K562 (cell line): ENCODE data around the gene HIVEP2. TPM values are rescaled to one million over a fixed set of nuclear protein-coding genes. Genes with fewer than 3 reads are reported as not detected.

ENCODE experiments used
- ATAC-seq: fragments of 200-7000 bp; cut with Tn5 transposase; 3 replicates; pipeline ENCODE4 v1.9.1; 2020; ENCODE audit warnings: moderate library complexity
- BruUV-seq: library from RNA; stranded (reverse); fragments of 400-500 nt; replicated peaks from 2 replicates; lab custom pipeline; 2021; lab: Mats Ljungman, UMichigan
- CTCF ChIA-PET: fragments of 300-600 bp; formaldehyde crosslinking; extraction: SDS; loops from one replicate; lab custom pipeline; 2021; ENCODE audit warnings: low intra/inter-chr PET ratio; lab: Yijun Ruan, JAX
- POLR2A ChIA-PET: fragments of 300-600, 350-650 bp; sonication (Branson Sonifier 250); formaldehyde crosslinking; extraction: SDS; loops from one replicate; lab custom pipeline; 2021; ENCODE audit warnings: antibody characterized with exemption, inconsistent platforms; lab: Yijun Ruan, JAX
- DNase-seq, 4 experiments: peaks; one replicate each; pipeline versions ENCODE4 v3.0.0 to v3.0.0-alpha.2; 2011 to 2018; ENCODE audit warnings: low spot score in 3 of 4, mixed read lengths in 3 of 4; ENCODE audit errors: extremely low read depth in 1 of 4
- FAIRE-seq: peaks from 2 replicates; lab custom pipeline; 2011; peaks lifted over from hg19 to GRCh38; lab: Jason Lieb, UNC
- H2AFZ ChIP-seq: 2 replicates; pipeline ENCODE4 v1.6.0; 2011; ENCODE audit warnings: low read depth, low read length, control low read depth, inconsistent platforms
- H3K27ac ChIP-seq: fragments of 200-600 bp; 3 replicates; pipeline ENCODE4 v1.8.0; 2011; ENCODE audit warnings: low read depth, mild to moderate bottlenecking, control low read depth, inconsistent platforms, low read length, moderate library complexity, mixed read lengths; ENCODE audit errors: extremely low read depth
- H3K27me3 ChIP-seq, 2 experiments: fragments of 300-600 bp in 1 of 2; 2 replicates in 1 of 2; 3 replicates in 1 of 2; pipeline versions ENCODE4 v1.6.0 to v1.8.0; 2011; ENCODE audit warnings: inconsistent platforms in 2 of 2, low read length in 2 of 2, mild to moderate bottlenecking in 1 of 2, mixed read lengths in 1 of 2, moderate library complexity in 1 of 2; ENCODE audit not compliant: control insufficient read depth in 2 of 2, insufficient read depth in 2 of 2
- H3K36me3 ChIP-seq: fragments of 300-600 bp; 3 replicates; pipeline ENCODE4 v1.8.0; 2011; ENCODE audit warnings: mild to moderate bottlenecking, low read length, inconsistent platforms; ENCODE audit not compliant: control insufficient read depth, insufficient read depth
- H3K4me1 ChIP-seq, 2 experiments: fragments of 200-600 bp in 1 of 2; replicated peaks in 1 of 2; 2 replicates in 1 of 2; 3 replicates in 1 of 2; pipeline versions ENCODE4 v1.5.1 to v1.8.0; 2011; ENCODE audit warnings: inconsistent platforms in 2 of 2, low read length in 2 of 2, mild to moderate bottlenecking in 1 of 2, mixed read lengths in 1 of 2, moderate library complexity in 1 of 2; ENCODE audit not compliant: control insufficient read depth in 2 of 2, insufficient read depth in 2 of 2
- H3K4me2 ChIP-seq: 2 replicates; pipeline ENCODE4 v1.6.1; 2011; ENCODE audit warnings: low read length, control low read depth, inconsistent platforms, mixed read lengths; ENCODE audit not compliant: insufficient read depth
- H3K4me3 ChIP-seq: fragments of 200-600 bp; sonication (generic), shearing (Covaris generic); 2 replicates; pipeline ENCODE4 v1.5.1; 2016; ENCODE audit warnings: control low read depth, inconsistent platforms
- H3K79me2 ChIP-seq: fragments of 200-600 bp; 3 replicates; pipeline ENCODE4 v1.8.0; 2011; ENCODE audit warnings: low read length, inconsistent platforms; ENCODE audit not compliant: control insufficient read depth, insufficient read depth
- H3K9ac ChIP-seq, 2 experiments: 2 replicates each; pipeline versions ENCODE4 v1.6.0 to v1.6.1; 2011; ENCODE audit warnings: low read depth in 2 of 2, low read length in 2 of 2, control low read depth in 1 of 2, inconsistent platforms in 1 of 2, mild to moderate bottlenecking in 1 of 2, mixed read lengths in 1 of 2; ENCODE audit not compliant: insufficient read depth in 1 of 2
- H3K9me1 ChIP-seq: one replicate; pipeline ENCODE4 v1.6.0; 2011; ENCODE audit warnings: inconsistent platforms, mild to moderate bottlenecking, low read length, moderate library complexity; ENCODE audit not compliant: control insufficient read depth, insufficient read depth
- H3K9me3 ChIP-seq: replicated peaks from 2 replicates; pipeline ENCODE4 v1.5.1; 2011; ENCODE audit warnings: low read depth, low read length, inconsistent platforms; ENCODE audit not compliant: control insufficient read depth, insufficient read depth
- H4K20me1 ChIP-seq: replicated peaks from 2 replicates; pipeline ENCODE4 v1.6.1; 2011; ENCODE audit warnings: low read length, inconsistent platforms, mixed read lengths; ENCODE audit not compliant: control insufficient read depth, insufficient read depth
- CHD4 ChIP-seq: fragments of 200-600 bp; sonication (generic); IDR thresholded peaks from 3 replicates; pipeline ENCODE4 v1.6.1; 2012; ENCODE audit warnings: low read depth, mild to moderate bottlenecking, mixed read lengths, low read length, inconsistent platforms; ENCODE audit not compliant: insufficient read depth, insufficient replicate concordance, poor library complexity, severe bottlenecking
- ELF4 ChIP-seq: fragments of 450-650 bp; formaldehyde crosslinking; IDR thresholded peaks from 2 replicates; pipeline ENCODE4 v1.4.0; 2022; ENCODE audit warnings: missing genetic modification characterization
- NR3C1 ChIP-seq: sonication (generic); formaldehyde crosslinking; IDR thresholded peaks from 2 replicates; pipeline ENCODE4 v1.8.1; 2022; ENCODE audit warnings: missing genetic modification reagents
- RB1 ChIP-seq: fragments of 450-650 bp; IDR thresholded peaks from 2 replicates; pipeline ENCODE4 v1.6.1; 2017; ENCODE audit warnings: low read depth, mild to moderate bottlenecking
- WGBS: fragments of 100-300 bp; shearing (Covaris generic); methylation state at CpG from one replicate; pipeline ENCODE4 v1.1.6; 2016; ENCODE audit warnings: low coverage, mixed read lengths; ENCODE audit not compliant: insufficient coverage; ENCODE audit errors: missing lambda C conversion rate; 5-methylcytosine and 5-hydroxymethylcytosine counted together
- in situ Hi-C: fragments of 300-500 bp; cut with MboI; formaldehyde crosslinking; loops from 4 replicates; pipeline ENCODE4 v1.15.0; 2018; ENCODE audit warnings: inconsistent platforms, mixed read lengths
- intact Hi-C: fragments of 100-400 bp; cut with micrococcal nuclease; formaldehyde crosslinking; loops from 2 replicates; pipeline ENCODE4 v1.14.2; 2022
- polyA plus RNA-seq, 8 experiments: library from polyadenylated mRNA; depleted of rRNA in 4 of 8; stranded (reverse) in 5 of 8; unstranded in 3 of 8; fragments of >200 nt; fragmentation: Nextera tagmentation in 2 of 8; fragmentation: Illumina TruSeq in 1 of 8; extraction: Ambion mirVana in 2 of 8; extraction: Trizol in 1 of 8; gene quantifications; 2 replicates each; pipeline versions ENCODE4 v1.2.1 to v1.2.3, GENCODE V29; 2011 to 2014; ENCODE audit warnings: inconsistent platforms in 1 of 8, missing spikeins in 1 of 8
- total RNA-seq, 7 experiments: library from RNA; depleted of rRNA in 6 of 7; stranded (reverse); fragments of >200 nt in 6 of 7; fragmentation: Illumina TruSeq in 2 of 7; extraction: Trizol in 2 of 7; gene quantifications; 2 replicates each; pipeline versions ENCODE4 v1.2.1 to v1.2.3, GENCODE V29; 2011 to 2021; ENCODE audit warnings: low replicate concordance in 1 of 7
- TF ChIP-seq, protein P1 (sequence below): IDR thresholded peaks from 3 replicates; pipeline ENCODE4 v1.6.1; 2011; ENCODE audit warnings: borderline replicate concordance, mild to moderate bottlenecking, moderate library complexity; ENCODE audit not compliant: insufficient read length; ENCODE audit errors: extremely low read depth
- TF ChIP-seq, protein P2 (sequence below): fragments of 450-650 bp; conservative IDR thresholded peaks from 2 replicates; pipeline ENCODE4 v1.6.1; 2016; ENCODE audit warnings: missing genetic modification characterization, low read depth, mild to moderate bottlenecking, control low read depth, missing compliant biosample characterization
- TF ChIP-seq, protein P3 (sequence below), 2 experiments: fragments of 450-650 bp in 1 of 2; sonication (generic) in 1 of 2; formaldehyde crosslinking in 1 of 2; IDR thresholded peaks; 2 replicates each; pipeline versions ENCODE4 v1.7.1 to v1.9.0; 2016 to 2022; ENCODE audit warnings: inconsistent platforms in 1 of 2, mild to moderate bottlenecking in 1 of 2, missing genetic modification reagents in 1 of 2

Gene HIVEP2
- total and polyA plus RNA-seq, 9 of the 15 experiments (the other 6 are each of a cell fraction or from before 2014, with no cell fraction given), result under 0.01 to 1.2 (median 0.31) TPM

DNA sequence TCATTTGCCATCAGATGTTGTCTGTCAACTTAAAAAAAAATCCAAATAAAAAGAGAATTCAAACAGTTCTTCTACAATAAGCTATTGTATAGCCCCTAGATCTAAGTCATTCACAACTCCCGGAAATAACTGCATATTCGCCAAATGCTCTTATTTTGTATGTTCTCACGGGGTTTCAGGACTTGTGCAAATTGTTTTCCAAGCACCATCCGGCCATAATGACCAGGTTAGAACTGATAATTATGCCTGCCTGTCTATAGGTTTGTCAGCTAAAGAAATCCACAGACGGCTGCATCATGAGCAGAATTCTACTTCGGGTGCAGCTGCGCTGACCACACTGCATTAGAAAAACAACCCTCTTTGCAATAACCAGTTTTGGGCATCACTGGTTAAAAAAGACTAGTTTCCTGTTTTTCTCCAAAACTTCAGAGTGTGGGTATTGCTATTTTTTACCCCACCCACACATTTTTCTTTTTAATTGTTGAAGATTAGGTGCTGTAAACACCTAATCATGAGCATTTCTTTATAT, 87.7 kb downstream of the HIVEP2 start:
- in situ Hi-C loops, result no loop called here
- POLR2A ChIA-PET, result no interaction called here
- no peaks in the 10 kb centered on the region for H4K20me1 ChIP-seq
- H3K9ac ChIP-seq, result no peak overlapping the region
- 2% methylated on average over 7 of the region's 7 CpGs for WGBS
- H3K27me3 ChIP-seq, result peaks cover 5 to 8% of the 10 kb centered on the region in 2 experiments; a peak in 3 of 5 replicates
- DNase-seq (no peak), ATAC-seq (no peak), FAIRE-seq (no peak)
- H3K36me3 ChIP-seq, result no peaks in the 10 kb centered on the region
- no TSS peak for BruUV-seq
- no peak overlapping the region for H3K27ac ChIP-seq
- H3K79me2 ChIP-seq, result no peaks in the 10 kb centered on the region
- H3K9me1 ChIP-seq, result no peaks in the 10 kb centered on the region
- intact Hi-C loops, result no loop called here
- no peak overlapping the region for H2AFZ ChIP-seq
- no peaks in the 10 kb centered on the region for H3K9me3 ChIP-seq
- no peak overlapping the region for H3K4me2 ChIP-seq
- no peak overlapping the region for H3K4me3 ChIP-seq
- no peaks in the 10 kb centered on the region for H3K4me1 ChIP-seq
- CTCF ChIA-PET, result no interaction called here
- TF ChIP-seq ELF4 (CRISPR knock-in tag), result no peak
- no peak for TF ChIP-seq RB1
- TF ChIP-seq CHD4, result no peak
- TF ChIP-seq, protein P1, sequence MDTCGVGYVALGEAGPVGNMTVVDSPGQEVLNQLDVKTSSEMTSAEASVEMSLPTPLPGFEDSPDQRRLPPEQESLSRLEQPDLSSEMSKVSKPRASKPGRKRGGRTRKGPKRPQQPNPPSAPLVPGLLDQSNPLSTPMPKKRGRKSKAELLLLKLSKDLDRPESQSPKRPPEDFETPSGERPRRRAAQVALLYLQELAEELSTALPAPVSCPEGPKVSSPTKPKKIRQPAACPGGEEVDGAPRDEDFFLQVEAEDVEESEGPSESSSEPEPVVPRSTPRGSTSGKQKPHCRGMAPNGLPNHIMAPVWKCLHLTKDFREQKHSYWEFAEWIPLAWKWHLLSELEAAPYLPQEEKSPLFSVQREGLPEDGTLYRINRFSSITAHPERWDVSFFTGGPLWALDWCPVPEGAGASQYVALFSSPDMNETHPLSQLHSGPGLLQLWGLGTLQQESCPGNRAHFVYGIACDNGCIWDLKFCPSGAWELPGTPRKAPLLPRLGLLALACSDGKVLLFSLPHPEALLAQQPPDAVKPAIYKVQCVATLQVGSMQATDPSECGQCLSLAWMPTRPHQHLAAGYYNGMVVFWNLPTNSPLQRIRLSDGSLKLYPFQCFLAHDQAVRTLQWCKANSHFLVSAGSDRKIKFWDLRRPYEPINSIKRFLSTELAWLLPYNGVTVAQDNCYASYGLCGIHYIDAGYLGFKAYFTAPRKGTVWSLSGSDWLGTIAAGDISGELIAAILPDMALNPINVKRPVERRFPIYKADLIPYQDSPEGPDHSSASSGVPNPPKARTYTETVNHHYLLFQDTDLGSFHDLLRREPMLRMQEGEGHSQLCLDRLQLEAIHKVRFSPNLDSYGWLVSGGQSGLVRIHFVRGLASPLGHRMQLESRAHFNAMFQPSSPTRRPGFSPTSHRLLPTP, result no peak
- TF ChIP-seq, protein P2, sequence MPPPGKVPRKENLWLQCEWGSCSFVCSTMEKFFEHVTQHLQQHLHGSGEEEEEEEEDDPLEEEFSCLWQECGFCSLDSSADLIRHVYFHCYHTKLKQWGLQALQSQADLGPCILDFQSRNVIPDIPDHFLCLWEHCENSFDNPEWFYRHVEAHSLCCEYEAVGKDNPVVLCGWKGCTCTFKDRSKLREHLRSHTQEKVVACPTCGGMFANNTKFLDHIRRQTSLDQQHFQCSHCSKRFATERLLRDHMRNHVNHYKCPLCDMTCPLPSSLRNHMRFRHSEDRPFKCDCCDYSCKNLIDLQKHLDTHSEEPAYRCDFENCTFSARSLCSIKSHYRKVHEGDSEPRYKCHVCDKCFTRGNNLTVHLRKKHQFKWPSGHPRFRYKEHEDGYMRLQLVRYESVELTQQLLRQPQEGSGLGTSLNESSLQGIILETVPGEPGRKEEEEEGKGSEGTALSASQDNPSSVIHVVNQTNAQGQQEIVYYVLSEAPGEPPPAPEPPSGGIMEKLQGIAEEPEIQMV (tag), result no peak
- no peak for TF ChIP-seq NR3C1 (CRISPR knock-in tag)
- TF ChIP-seq, protein P3, sequence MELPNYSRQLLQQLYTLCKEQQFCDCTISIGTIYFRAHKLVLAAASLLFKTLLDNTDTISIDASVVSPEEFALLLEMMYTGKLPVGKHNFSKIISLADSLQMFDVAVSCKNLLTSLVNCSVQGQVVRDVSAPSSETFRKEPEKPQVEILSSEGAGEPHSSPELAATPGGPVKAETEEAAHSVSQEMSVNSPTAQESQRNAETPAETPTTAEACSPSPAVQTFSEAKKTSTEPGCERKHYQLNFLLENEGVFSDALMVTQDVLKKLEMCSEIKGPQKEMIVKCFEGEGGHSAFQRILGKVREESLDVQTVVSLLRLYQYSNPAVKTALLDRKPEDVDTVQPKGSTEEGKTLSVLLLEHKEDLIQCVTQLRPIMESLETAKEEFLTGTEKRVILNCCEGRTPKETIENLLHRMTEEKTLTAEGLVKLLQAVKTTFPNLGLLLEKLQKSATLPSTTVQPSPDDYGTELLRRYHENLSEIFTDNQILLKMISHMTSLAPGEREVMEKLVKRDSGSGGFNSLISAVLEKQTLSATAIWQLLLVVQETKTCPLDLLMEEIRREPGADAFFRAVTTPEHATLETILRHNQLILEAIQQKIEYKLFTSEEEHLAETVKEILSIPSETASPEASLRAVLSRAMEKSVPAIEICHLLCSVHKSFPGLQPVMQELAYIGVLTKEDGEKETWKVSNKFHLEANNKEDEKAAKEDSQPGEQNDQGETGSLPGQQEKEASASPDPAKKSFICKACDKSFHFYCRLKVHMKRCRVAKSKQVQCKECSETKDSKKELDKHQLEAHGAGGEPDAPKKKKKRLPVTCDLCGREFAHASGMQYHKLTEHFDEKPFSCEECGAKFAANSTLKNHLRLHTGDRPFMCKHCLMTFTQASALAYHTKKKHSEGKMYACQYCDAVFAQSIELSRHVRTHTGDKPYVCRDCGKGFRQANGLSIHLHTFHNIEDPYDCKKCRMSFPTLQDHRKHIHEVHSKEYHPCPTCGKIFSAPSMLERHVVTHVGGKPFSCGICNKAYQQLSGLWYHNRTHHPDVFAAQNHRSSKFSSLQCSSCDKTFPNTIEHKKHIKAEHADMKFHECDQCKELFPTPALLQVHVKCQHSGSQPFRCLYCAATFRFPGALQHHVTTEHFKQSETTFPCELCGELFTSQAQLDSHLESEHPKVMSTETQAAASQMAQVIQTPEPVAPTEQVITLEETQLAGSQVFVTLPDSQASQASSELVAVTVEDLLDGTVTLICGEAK (IDR thresholded peaks at IDR 0.05), result no peak
- TF ChIP-seq, protein P3 (CRISPR knock-in tag; IDR thresholded peaks at IDR 0.05), result no peak
